Thyroid gland (tissue), 4 donors: Measurements from ENCODE around the gene NDUFAF4.

Source experiments
- POLR2A ChIP-seq, 2 donors: fragments of 450-650 bp; IDR thresholded peaks; one replicate each; pipeline ENCODE4 v1.6.1; 2017; ENCODE audit warnings: antibody characterized with exemption in 2 of 2, mild to moderate bottlenecking in 2 of 2, moderate library complexity in 1 of 2
- TF ChIP-seq, protein P1 (sequence below), 6 experiments: fragments of 200-600 bp in 3 of 6; fragments of 450-650 bp in 3 of 6; sonication (generic) in 3 of 6; IDR thresholded peaks; one replicate each; pipeline ENCODE4 v1.5.1; 2016 to 2019; ENCODE audit warnings: antibody characterized with exemption in 6 of 6, mild to moderate bottlenecking in 2 of 6, inconsistent platforms in 1 of 6, moderate library complexity in 1 of 6

DNA sequence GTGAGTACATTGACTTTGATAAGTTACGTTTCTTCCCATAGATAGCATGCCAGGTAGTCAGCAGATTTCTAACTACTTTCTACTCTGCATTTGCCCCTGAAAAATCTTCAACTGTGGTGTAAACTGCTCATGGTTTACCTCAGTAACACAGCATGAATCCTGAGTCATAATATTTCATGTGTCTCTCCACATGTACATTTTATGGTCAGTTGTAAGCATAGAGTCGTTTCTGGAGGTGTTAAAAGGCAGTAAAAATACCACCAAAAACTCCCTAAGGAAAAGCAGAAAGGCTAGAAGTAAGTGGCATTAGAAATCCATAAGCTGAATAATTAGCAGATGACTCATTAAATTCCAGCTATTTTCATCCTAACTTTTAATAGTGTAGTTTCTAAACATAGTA lies 56.3 kb downstream of the NDUFAF4 start:
- TF ChIP-seq, protein P1, sequence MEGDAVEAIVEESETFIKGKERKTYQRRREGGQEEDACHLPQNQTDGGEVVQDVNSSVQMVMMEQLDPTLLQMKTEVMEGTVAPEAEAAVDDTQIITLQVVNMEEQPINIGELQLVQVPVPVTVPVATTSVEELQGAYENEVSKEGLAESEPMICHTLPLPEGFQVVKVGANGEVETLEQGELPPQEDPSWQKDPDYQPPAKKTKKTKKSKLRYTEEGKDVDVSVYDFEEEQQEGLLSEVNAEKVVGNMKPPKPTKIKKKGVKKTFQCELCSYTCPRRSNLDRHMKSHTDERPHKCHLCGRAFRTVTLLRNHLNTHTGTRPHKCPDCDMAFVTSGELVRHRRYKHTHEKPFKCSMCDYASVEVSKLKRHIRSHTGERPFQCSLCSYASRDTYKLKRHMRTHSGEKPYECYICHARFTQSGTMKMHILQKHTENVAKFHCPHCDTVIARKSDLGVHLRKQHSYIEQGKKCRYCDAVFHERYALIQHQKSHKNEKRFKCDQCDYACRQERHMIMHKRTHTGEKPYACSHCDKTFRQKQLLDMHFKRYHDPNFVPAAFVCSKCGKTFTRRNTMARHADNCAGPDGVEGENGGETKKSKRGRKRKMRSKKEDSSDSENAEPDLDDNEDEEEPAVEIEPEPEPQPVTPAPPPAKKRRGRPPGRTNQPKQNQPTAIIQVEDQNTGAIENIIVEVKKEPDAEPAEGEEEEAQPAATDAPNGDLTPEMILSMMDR (IDR thresholded peaks at IDR 0.05) = no peak
- no peak for TF ChIP-seq POLR2A (IDR thresholded peaks at IDR 0.05)
